MCF 10A (cell line): Measurements from ENCODE around the gene ALKAL2. TPM values are rescaled to one million over a fixed set of nuclear protein-coding genes. Genes with fewer than 3 reads are reported as not detected.

ENCODE experiments used
- BruUV-seq: library from RNA; stranded (reverse); fragments of 400-500 nt; replicated peaks from 2 replicates; lab custom pipeline; 2021; lab: Mats Ljungman, UMichigan
- CTCF ChIA-PET: fragments of 300-600 bp; sonication (Branson Sonifier 250); formaldehyde crosslinking; extraction: SDS; loops from one replicate; lab custom pipeline; 2021; ENCODE audit warnings: antibody characterized with exemption, inconsistent platforms; lab: Yijun Ruan, JAX
- POLR2A ChIA-PET: fragments of 300-600, 350-650 bp; sonication (Branson Sonifier 250); formaldehyde crosslinking; extraction: SDS; loops from one replicate; lab custom pipeline; 2020; ENCODE audit warnings: antibody characterized with exemption, inconsistent platforms; lab: Yijun Ruan, JAX
- DNase-seq: peaks from one replicate; pipeline ENCODE4 v3.0.0-alpha.2; 2018; ENCODE audit not compliant: unreplicated experiment
- H3K27ac Mint-ChIP-seq: one replicate; pipeline ENCODE4 v1.8.0; 2022; ENCODE audit warnings: mild to moderate bottlenecking, low read depth, mixed read lengths; ENCODE audit not compliant: unreplicated experiment
- H3K27me3 Mint-ChIP-seq: one replicate; pipeline ENCODE4 v1.8.0; 2022; ENCODE audit warnings: mixed read lengths; ENCODE audit not compliant: insufficient read depth, unreplicated experiment
- H3K36me3 Mint-ChIP-seq: one replicate; pipeline ENCODE4 v1.8.0; 2022; ENCODE audit warnings: mild to moderate bottlenecking, moderate library complexity, mixed read lengths; ENCODE audit not compliant: insufficient read depth, unreplicated experiment
- H3K4me1 Mint-ChIP-seq: one replicate; pipeline ENCODE4 v1.8.0; 2022; ENCODE audit warnings: mixed read lengths; ENCODE audit not compliant: insufficient read depth, unreplicated experiment
- H3K4me3 Mint-ChIP-seq: one replicate; pipeline ENCODE4 v1.8.0; 2022; ENCODE audit warnings: mild to moderate bottlenecking, moderate library complexity, mixed read lengths; ENCODE audit not compliant: unreplicated experiment
- H3K9me3 Mint-ChIP-seq: one replicate; pipeline ENCODE4 v1.8.0; 2022; ENCODE audit warnings: mixed read lengths; ENCODE audit not compliant: unreplicated experiment
- CTCF ChIP-seq: fragments of 200-600 bp; IDR thresholded peaks from one replicate; pipeline ENCODE4 v1.8.0; 2022; ENCODE audit warnings: antibody characterized with exemption, mild to moderate bottlenecking; ENCODE audit not compliant: unreplicated experiment
- intact Hi-C: fragments of 100-400 bp; cut with micrococcal nuclease; formaldehyde crosslinking; loops from 2 replicates; pipeline ENCODE4 v1.14.1; 2022
- total RNA-seq: library from RNA; stranded (reverse); gene quantifications from 2 replicates; pipeline ENCODE4 v1.2.3, GENCODE V29; 2022

Gene ALKAL2
- total RNA-seq, 1 experiment from 2014 or later = not detected

GRCh38 chr2:264493-265468, 23.1 kb downstream of the ALKAL2 start, which contains the start of gene ACP1:
ACP1 (plus strand) TSS chr2:264947; CDS start chr2:264965, 18 bp downstream.
- Mint-ChIP-seq H3K9me3 (no peaks in the 10 kb centered on the region), H3K27me3 (no peaks in the 10 kb centered on the region), H3K4me1 (peaks cover 28% of the 10 kb centered on the region), H3K36me3 (peaks cover 15% of the 10 kb centered on the region), H3K4me3 (peak within 1 kb of the TSS; percentile 94), H3K27ac (peak within 1 kb of the TSS; percentile 87)
- BruUV-seq = TSS peak; percentile 32
- intact Hi-C loops = loop anchor here (10.0 kb wide), 1 partner anchor 120 kb away; no protein-coding TSS in a partner anchor
- TF ChIP-seq CTCF = no peak
- CTCF ChIA-PET = interaction anchor here (1.6 kb wide), 1 partner anchor 123 kb away, joined by 5 read pairs; no protein-coding TSS in a partner anchor
- POLR2A ChIA-PET = interaction anchor here (0.6 to 1.5 kb wide), 15 partner anchors 8 to 304 kb away, joined by 3 to 7 read pairs (median 3); no protein-coding TSS in a partner anchor
- DNase-seq = peak; percentile 95

DNA sequence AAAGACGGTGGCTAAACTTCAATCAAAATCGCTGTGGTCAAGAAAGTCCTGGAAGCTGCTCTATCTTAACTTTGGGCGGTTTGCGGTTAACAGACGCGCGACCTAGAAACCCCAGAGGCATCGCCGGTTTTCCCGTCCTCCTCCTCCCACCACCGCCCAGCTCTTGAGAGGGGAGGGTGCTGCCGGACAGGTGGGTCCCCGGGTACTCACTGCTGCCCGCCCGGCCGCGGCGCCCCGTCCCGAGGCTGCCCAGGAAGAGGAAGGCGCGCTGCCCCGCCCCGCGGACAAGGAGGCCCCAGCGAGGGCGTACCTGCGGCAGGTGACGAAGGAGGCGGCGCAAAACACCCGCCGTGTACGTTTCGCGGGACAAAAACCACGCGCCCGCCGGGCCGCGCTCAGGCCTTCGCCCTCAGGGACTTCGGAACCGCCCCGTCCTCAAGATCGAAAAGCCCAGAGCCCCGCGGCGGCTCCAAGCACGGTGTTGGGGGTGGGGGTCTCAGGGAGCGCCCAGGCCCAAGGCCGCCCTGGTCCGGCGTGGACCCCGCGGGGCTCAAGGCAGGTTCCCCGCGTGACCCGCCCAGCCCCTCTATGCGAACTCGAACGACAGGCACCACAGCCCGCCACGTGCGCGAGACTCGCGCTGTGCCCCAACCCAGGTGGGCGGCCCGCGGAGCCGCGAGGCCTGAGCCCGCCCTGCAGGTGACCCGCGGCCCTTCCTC, 24.0 kb downstream of the ALKAL2 start, which contains the start of gene SH3YL1:
TSS of gene SH3YL1 (minus strand) at position 259 of the 719 bp plus-strand sequence. CDS start at position 211, 48 bp downstream.
- intact Hi-C loops = loop anchor here (10.0 kb wide), 1 partner anchor 121 kb away; no protein-coding TSS in a partner anchor
- Mint-ChIP-seq H3K27me3 (no peaks in the 10 kb centered on the region), H3K36me3 (peaks cover 15% of the 10 kb centered on the region), H3K4me3 (peak within 1 kb of the TSS; percentile 94), H3K4me1 (peaks cover 22% of the 10 kb centered on the region), H3K27ac (peak within 1 kb of the TSS; percentile 87), H3K9me3 (no peaks in the 10 kb centered on the region)
- no TSS peak for BruUV-seq
- ChIA-PET CTCF (interaction anchor here (0.5 to 0.6 kb wide), 2 partner anchors 26 to 370 kb away, joined by 3 read pairs; no protein-coding TSS in a partner anchor), POLR2A (interaction anchor here (0.6 to 1.5 kb wide), 16 partner anchors 9 to 305 kb away, joined by 3 to 7 read pairs (median 3); no protein-coding TSS in a partner anchor)
- DNase-seq = peak; percentile 61
- no peak for TF ChIP-seq CTCF

GRCh38 chr2:263022-263738, 24.7 kb downstream of the ALKAL2 start:
- H3K27ac Mint-ChIP-seq = peak overlapping the region; percentile 87

More at GRCh38 chr2:263022-263738, 24.7 kb downstream of the ALKAL2 start:
- no peaks in the 10 kb centered on the region for H3K27me3 Mint-ChIP-seq
- H3K4me1 Mint-ChIP-seq = peaks cover 16% of the 10 kb centered on the region
- POLR2A ChIA-PET = interaction anchor here (0.6 to 1.5 kb wide), 11 partner anchors 9 to 305 kb away, joined by 3 to 7 read pairs (median 3); no protein-coding TSS in a partner anchor
- intact Hi-C loops = loop anchor here (10.0 kb wide), 1 partner anchor 122 kb away; no protein-coding TSS in a partner anchor
- no peak for TF ChIP-seq CTCF
- CTCF ChIA-PET = interaction anchor here (0.5 to 0.6 kb wide), 2 partner anchors 27 to 370 kb away, joined by 3 read pairs; no protein-coding TSS in a partner anchor
- peaks cover 13% of the 10 kb centered on the region for H3K36me3 Mint-ChIP-seq
- TSS peak; percentile 29 for BruUV-seq
- H3K4me3 Mint-ChIP-seq = peak overlapping the region; percentile 94
- no peak for DNase-seq
- no peaks in the 10 kb centered on the region for H3K9me3 Mint-ChIP-seq
